B cell (primary cell): ENCODE results near the gene RBM4B. TPM values are rescaled to one million over a fixed set of nuclear protein-coding genes. Genes with fewer than 3 reads are reported as not detected.

Experiments used
- ATAC-seq: fragments of 200-7000 bp; cut with Tn5 transposase; one replicate; pipeline ENCODE4 v1.10.0; 2021; ENCODE audit warnings: low read depth, mild to moderate bottlenecking, moderate number of reproducible peaks, moderate library complexity
- CTCF ChIA-PET: fragments of 350-600 bp; sonication (Branson Sonifier 250); formaldehyde crosslinking; loops from one replicate; lab custom pipeline; 2021; ENCODE audit warnings: antibody characterized with exemption, inconsistent platforms; lab: Charles Lee
- POLR2A ChIA-PET: fragments of 350-600 bp; sonication (Branson Sonifier 250); formaldehyde crosslinking; loops from one replicate; lab custom pipeline; 2021; ENCODE audit warnings: antibody characterized with exemption; lab: Charles Lee
- DNase-seq: peaks from one replicate; pipeline ENCODE4 v3.0.0; 2013
- H2AFZ ChIP-seq: 2 replicates; pipeline ENCODE4 v1.6.1; 2012; ENCODE audit warnings: mild to moderate bottlenecking, low read depth, low read length; ENCODE audit not compliant: insufficient read depth, poor library complexity, severe bottlenecking
- H3K27ac ChIP-seq, 2 donors: 1 replicate in 1 of 2; 2 replicates in 1 of 2; pipeline ENCODE4 v1.5.1; 2012 to 2013; ENCODE audit warnings: low read length in 2 of 2, mild to moderate bottlenecking in 2 of 2, moderate library complexity in 1 of 2
- H3K27me3 ChIP-seq, 4 experiments: fragments of 200-600 bp in 1 of 4; sonication (generic) in 1 of 4; replicated peaks in 1 of 4; 1 replicate in 2 of 4; 2 replicates in 2 of 4; pipeline versions ENCODE4 v1.6.1 to v1.7.0; 2013 to 2016; ENCODE audit warnings: low read length in 3 of 4, mild to moderate bottlenecking in 2 of 4, mixed read lengths in 1 of 4, moderate library complexity in 1 of 4; ENCODE audit not compliant: insufficient read depth in 4 of 4, control insufficient read depth in 3 of 4; ENCODE audit errors: control extremely low read depth in 1 of 4
- H3K36me3 ChIP-seq, 2 experiments: replicated peaks in 1 of 2; 1 replicate in 1 of 2; 2 replicates in 1 of 2; pipeline versions ENCODE4 v1.6.1 to v1.7.1; 2013; ENCODE audit warnings: low read length in 1 of 2; ENCODE audit not compliant: insufficient read depth in 2 of 2, control insufficient read depth in 1 of 2; ENCODE audit errors: control extremely low read depth in 1 of 2, extremely low read depth in 1 of 2
- H3K4me1 ChIP-seq, 2 donors: fragments of 200-600 bp in 1 of 2; sonication (generic) in 1 of 2; 1 replicate in 1 of 2; 2 replicates in 1 of 2; pipeline versions ENCODE4 v1.5.1 to v1.6.1; 2013 to 2017; ENCODE audit warnings: low read length in 2 of 2; ENCODE audit not compliant: control insufficient read depth in 2 of 2, insufficient read depth in 2 of 2
- H3K4me2 ChIP-seq: replicated peaks from 2 replicates; pipeline ENCODE3; 2012; ENCODE audit warnings: mild to moderate bottlenecking, low read depth, low read length; ENCODE audit not compliant: poor library complexity, severe bottlenecking
- H3K4me3 ChIP-seq, 5 experiments: fragments of 200-600 bp in 1 of 5; sonication (generic) in 1 of 5; 1 replicate in 3 of 5; 2 replicates in 2 of 5; pipeline versions ENCODE4 v1.5.1 to v1.7.0; 2011 to 2016; ENCODE audit warnings: low read length in 4 of 5, mild to moderate bottlenecking in 4 of 5, low read depth in 2 of 5, control low read depth in 1 of 5, moderate library complexity in 1 of 5; ENCODE audit not compliant: insufficient read depth in 1 of 5; ENCODE audit errors: control extremely low read depth in 1 of 5, extremely low read depth in 1 of 5
- H3K79me2 ChIP-seq: fragments of 200-600 bp; sonication (generic); one replicate; pipeline ENCODE4 v1.6.0; 2016; ENCODE audit warnings: low read length; ENCODE audit not compliant: control insufficient read depth, insufficient read depth
- H3K9ac ChIP-seq: fragments of 200-600 bp; sonication (generic); 2 replicates; pipeline ENCODE4 v1.6.1; 2017; ENCODE audit warnings: mild to moderate bottlenecking, low read length, moderate library complexity
- H3K9me3 ChIP-seq, 3 donors: one replicate each; pipeline versions ENCODE4 v1.6.1 to v1.7.1; 2013; ENCODE audit warnings: low read length in 2 of 3; ENCODE audit not compliant: control insufficient read depth in 2 of 3, insufficient read depth in 1 of 3; ENCODE audit errors: control extremely low read depth in 1 of 3
- H4K20me1 ChIP-seq: 2 replicates; pipeline ENCODE4 v1.6.0; 2012; ENCODE audit warnings: mild to moderate bottlenecking, low read length; ENCODE audit not compliant: insufficient read depth, control insufficient read depth, poor library complexity, severe bottlenecking
- H3K27ac Mint-ChIP-seq: one replicate; pipeline ENCODE4 v1.8.0; 2021; ENCODE audit warnings: mixed read lengths
- H3K27me3 Mint-ChIP-seq: one replicate; pipeline ENCODE4 v1.8.0; 2021; ENCODE audit warnings: mixed read lengths
- H3K4me1 Mint-ChIP-seq: one replicate; pipeline ENCODE4 v1.8.0; 2021; ENCODE audit warnings: mixed read lengths
- H3K4me3 Mint-ChIP-seq: one replicate; pipeline ENCODE4 v1.8.0; 2021; ENCODE audit warnings: mixed read lengths
- H3K9me3 Mint-ChIP-seq: one replicate; pipeline ENCODE4 v1.8.0; 2022; ENCODE audit warnings: mixed read lengths; ENCODE audit not compliant: insufficient read depth
- CTCF ChIP-seq: fragments of 200-600 bp; IDR thresholded peaks from one replicate; pipeline ENCODE4 v1.8.0; 2022; ENCODE audit warnings: antibody characterized with exemption, mild to moderate bottlenecking
- EZH2 ChIP-seq: IDR thresholded peaks from 2 replicates; pipeline ENCODE4 v1.6.1; 2012; ENCODE audit warnings: borderline replicate concordance, low read depth, mild to moderate bottlenecking, moderate library complexity, low read length; ENCODE audit not compliant: insufficient read depth, poor library complexity, severe bottlenecking
- WGBS: methylation state at CpG from one replicate; pipeline ENCODE4 v1.1.5; 2013; ENCODE audit warnings: missing lambda C conversion rate; ENCODE audit not compliant: insufficient coverage; 5-methylcytosine and 5-hydroxymethylcytosine counted together
- intact Hi-C: fragments of 100-400 bp; cut with micrococcal nuclease; formaldehyde crosslinking; loops from one replicate; pipeline ENCODE4 v1.10.0; 2022
- polyA plus RNA-seq: library from polyadenylated mRNA; depleted of rRNA; stranded (reverse); fragments of >200 nt; gene quantifications from 2 replicates; pipeline ENCODE4 v1.2.3, GENCODE V29; 2012
- total RNA-seq, 2 donors: library from RNA; stranded (reverse); fragments of 120-200 nt in 1 of 2; gene quantifications; 1 replicate in 1 of 2; 2 replicates in 1 of 2; pipeline versions ENCODE4 v1.2.3 to v1.2.4, GENCODE V29; 2013 to 2022

RBM4B gene
- total and polyA plus RNA-seq, 2 donors (not counting 1 experiment from before 2014, with no cell fraction given), result 33.2 to 61.3 TPM

GRCh38 chr11:66685276-66686099 is 7.8 kb upstream of the RBM4B start:
- Histone ChIP-seq H3K4me3 (no peak overlapping the region), H3K4me2 (no peak overlapping the region), H3K79me2 (no peaks in the 10 kb centered on the region), H3K9me3 (no peaks in the 10 kb centered on the region), H3K9ac (no peak overlapping the region), H4K20me1 (no peaks in the 10 kb centered on the region), H3K36me3 (no peaks in the 10 kb centered on the region), H3K4me1 (no peaks in the 10 kb centered on the region), H3K27ac (no peak overlapping the region), H3K27me3 (no peaks in the 10 kb centered on the region), H2AFZ (no peak overlapping the region)
- H3K4me3 Mint-ChIP-seq, result no peak overlapping the region
- H3K9me3 Mint-ChIP-seq, result no peaks in the 10 kb centered on the region
- ChIA-PET CTCF (interaction anchor here (0.7 to 1.4 kb wide), 2 partner anchors 10 to 108 kb away, joined by 3 to 5 read pairs; no protein-coding TSS in a partner anchor), POLR2A (interaction anchor here (0.6 kb wide), 1 partner anchor 58 kb away, joined by 5 read pairs; no protein-coding TSS in a partner anchor)
- 92% methylated on average over 27 of the region's 27 CpGs for WGBS
- intact Hi-C loops, result no loop called here
- no peak overlapping the region for H3K27ac Mint-ChIP-seq
- ATAC-seq, result no peak
- no peak for DNase-seq
- no peaks in the 10 kb centered on the region for H3K4me1 Mint-ChIP-seq
- no peaks in the 10 kb centered on the region for H3K27me3 Mint-ChIP-seq
- TF ChIP-seq CTCF (no peak), EZH2 (no peak)

DNA sequence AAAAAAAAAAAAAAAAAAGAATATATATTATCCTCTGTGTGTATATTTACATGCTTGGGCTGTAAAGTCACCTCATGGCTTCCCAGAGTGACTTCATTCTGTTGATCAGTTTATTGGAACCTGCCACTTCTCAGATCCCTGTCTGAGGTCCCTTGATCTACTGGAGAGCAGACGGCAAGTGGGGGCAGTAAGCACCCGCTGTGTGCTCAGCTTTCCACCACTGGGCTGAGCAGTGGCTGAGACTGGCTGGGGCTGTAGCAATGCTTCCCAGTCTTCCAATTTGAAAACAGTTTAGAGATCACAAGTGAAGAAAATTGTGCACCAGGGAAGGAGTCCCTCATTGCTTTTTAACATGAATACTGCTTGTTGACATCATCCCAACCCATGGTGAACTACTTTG is 6.9 kb upstream of the RBM4B start:
- no peak overlapping the region for H3K27ac ChIP-seq
- no peaks in the 10 kb centered on the region for H3K9me3 ChIP-seq
- no peaks in the 10 kb centered on the region for H3K27me3 ChIP-seq
- no peaks in the 10 kb centered on the region for H3K4me1 ChIP-seq
- Mint-ChIP-seq H3K27me3 (no peaks in the 10 kb centered on the region), H3K9me3 (no peaks in the 10 kb centered on the region), H3K27ac (no peak overlapping the region), H3K4me3 (no peak overlapping the region), H3K4me1 (no peaks in the 10 kb centered on the region)
- H4K20me1 ChIP-seq, result no peaks in the 10 kb centered on the region
- DNase-seq (no peak), ATAC-seq (no peak)
- intact Hi-C loops, result no loop called here
- TF ChIP-seq EZH2 (no peak), CTCF (no peak)
- ChIA-PET CTCF (interaction anchor here (1.4 kb wide), 1 partner anchor 107 kb away, joined by 5 read pairs; no protein-coding TSS in a partner anchor), POLR2A (interaction anchor here (0.6 kb wide), 1 partner anchor 59 kb away, joined by 5 read pairs; no protein-coding TSS in a partner anchor)
- WGBS, result 88% methylated on average over 2 of the region's 2 CpGs
- no peak overlapping the region for H3K4me3 ChIP-seq
- H3K9ac ChIP-seq, result no peak overlapping the region
- H3K4me2 ChIP-seq, result no peak overlapping the region
- H2AFZ ChIP-seq, result no peak overlapping the region
- no peaks in the 10 kb centered on the region for H3K36me3 ChIP-seq
- H3K79me2 ChIP-seq, result no peaks in the 10 kb centered on the region
